OCI-LY7 (cell line): ENCODE data around the gene NOTCH2NLA. TPM values are rescaled to one million over a fixed set of nuclear protein-coding genes. Genes with fewer than 3 reads are reported as not detected.
"Not testable (repeated sequence)": the region's sequence is repeated elsewhere in the genome, so short reads cannot be mapped to it uniquely, and the experiment has no call there.

ENCODE experiments used
- BruUV-seq: library from RNA; stranded (reverse); fragments of 400-500 nt; replicated peaks from 2 replicates; lab custom pipeline; 2021; lab: Mats Ljungman, UMichigan
- CTCF ChIA-PET: fragments of 300-600 bp; sonication (Branson Sonifier 250); formaldehyde crosslinking; loops from one replicate; lab custom pipeline; 2022; ENCODE audit warnings: antibody characterized with exemption; ENCODE audit not compliant: unreplicated experiment; lab: Charles Lee
- POLR2A ChIA-PET: fragments of 300-600 bp; sonication (Branson Sonifier 250); formaldehyde crosslinking; loops from one replicate; lab custom pipeline; 2022; ENCODE audit warnings: antibody characterized with exemption; lab: Charles Lee
- DNase-seq: peaks from one replicate; pipeline ENCODE4 v3.0.0-alpha.2; 2015; ENCODE audit warnings: low spot score
- H2AFZ ChIP-seq: fragments of 200-600 bp; sonication (generic), shearing (Covaris generic); 2 replicates; pipeline ENCODE4 v1.6.1; 2014; ENCODE audit warnings: mild to moderate bottlenecking, antibody characterized with exemption, low read length, moderate library complexity
- H3K27ac ChIP-seq: fragments of 200-600 bp; sonication (generic); 2 replicates; pipeline ENCODE4 v1.5.1; 2014; ENCODE audit warnings: mixed run types, low read depth, mild to moderate bottlenecking, moderate library complexity, low read length, inconsistent platforms; ENCODE audit not compliant: poor library complexity, severe bottlenecking
- H3K36me3 ChIP-seq: fragments of 200-600 bp; sonication (generic); 2 replicates; pipeline ENCODE4 v1.6.1; 2014; ENCODE audit warnings: mild to moderate bottlenecking, antibody characterized with exemption, low read length, moderate library complexity, mixed read lengths; ENCODE audit not compliant: insufficient read depth
- H3K4me1 ChIP-seq: fragments of 200-600 bp; sonication (generic); 2 replicates; pipeline ENCODE4 v1.5.1; 2014; ENCODE audit warnings: mild to moderate bottlenecking, low read length; ENCODE audit not compliant: insufficient read depth, poor library complexity, severe bottlenecking
- H3K4me2 ChIP-seq: fragments of 200-600 bp; sonication (generic); 2 replicates; pipeline ENCODE4 v1.6.1; 2014; ENCODE audit warnings: mild to moderate bottlenecking, low read length
- H3K4me3 ChIP-seq: fragments of 200-600 bp; sonication (generic); 2 replicates; pipeline ENCODE4 v1.5.1; 2014; ENCODE audit warnings: mild to moderate bottlenecking, low read depth, low read length; ENCODE audit not compliant: poor library complexity, severe bottlenecking
- H3K79me2 ChIP-seq: fragments of 200-600 bp; sonication (generic); 2 replicates; pipeline ENCODE4 v1.6.1; 2016; ENCODE audit warnings: low read depth, mild to moderate bottlenecking, low read length, moderate library complexity, mixed read lengths; ENCODE audit not compliant: insufficient read depth
- H3K9me2 ChIP-seq: fragments of 200-600 bp; sonication (generic); 2 replicates; pipeline ENCODE4 v1.6.1; 2016; ENCODE audit warnings: mild to moderate bottlenecking, low read length, mixed read lengths; ENCODE audit not compliant: insufficient read depth
- H3K9me3 ChIP-seq: fragments of 200-600 bp; sonication (generic); 2 replicates; pipeline ENCODE4 v1.6.1; 2014; ENCODE audit warnings: mild to moderate bottlenecking, mixed run types, low read length, mixed read lengths
- H4K20me1 ChIP-seq: fragments of 200-600 bp; sonication (generic); 2 replicates; pipeline ENCODE4 v1.6.1; 2014; ENCODE audit warnings: mild to moderate bottlenecking, antibody characterized with exemption, low read length, moderate library complexity, mixed read lengths; ENCODE audit not compliant: insufficient read depth
- intact Hi-C: fragments of 100-400 bp; cut with micrococcal nuclease; formaldehyde crosslinking; loops from one replicate; pipeline ENCODE4 v1.10.0; 2022; ENCODE audit not compliant: unreplicated experiment
- total RNA-seq, 2 experiments: library from RNA; depleted of rRNA in 1 of 2; stranded (reverse); fragments of >200 nt in 1 of 2; shearing (Covaris generic) in 1 of 2; gene quantifications; 2 replicates each; pipeline ENCODE4 v1.2.3, GENCODE V29; 2014 to 2022

The NOTCH2NLA gene
- total RNA-seq, 2 experiments from 2014 or later = 19.6 to 31.1 TPM

DNA sequence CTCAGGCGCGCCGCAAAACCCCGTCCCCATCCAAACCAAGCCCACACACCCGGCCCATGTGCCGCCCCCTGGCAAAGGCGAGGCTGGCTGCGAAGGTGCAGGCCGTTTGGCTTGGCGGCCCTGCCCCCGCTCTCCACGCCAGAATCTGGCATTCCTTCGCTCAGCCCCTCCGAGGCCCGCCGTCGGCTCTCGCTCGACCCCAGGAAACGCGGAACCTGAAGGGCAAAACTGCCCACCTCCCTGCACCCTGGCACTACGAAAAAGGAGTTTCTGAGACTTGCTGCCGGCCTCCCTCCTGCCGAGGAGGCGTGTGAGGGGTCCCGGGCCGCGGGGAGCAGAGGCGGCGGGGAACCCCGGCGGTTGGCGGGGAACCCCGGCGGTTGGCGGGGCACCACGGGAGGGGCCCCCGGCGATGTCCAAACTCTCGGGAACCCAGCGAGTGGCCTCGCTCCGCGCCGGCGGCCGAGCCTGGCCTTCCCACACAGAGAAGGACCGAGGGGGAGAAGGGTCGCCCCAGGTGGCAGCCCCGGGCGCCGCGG, 608 bp downstream of the NOTCH2NLA start:
- H2AFZ ChIP-seq, intact Hi-C loops, H3K9me2 ChIP-seq, DNase-seq, H3K79me2 ChIP-seq, CTCF ChIA-PET, H3K9me3 ChIP-seq, H4K20me1 ChIP-seq, H3K27ac ChIP-seq, H3K36me3 ChIP-seq, BruUV-seq, POLR2A ChIA-PET, H3K4me1 ChIP-seq: not testable (repeated sequence)
- peak overlapping the region; percentile 69 for H3K4me2 ChIP-seq
- peak overlapping the region; percentile 71 for H3K4me3 ChIP-seq

DNA sequence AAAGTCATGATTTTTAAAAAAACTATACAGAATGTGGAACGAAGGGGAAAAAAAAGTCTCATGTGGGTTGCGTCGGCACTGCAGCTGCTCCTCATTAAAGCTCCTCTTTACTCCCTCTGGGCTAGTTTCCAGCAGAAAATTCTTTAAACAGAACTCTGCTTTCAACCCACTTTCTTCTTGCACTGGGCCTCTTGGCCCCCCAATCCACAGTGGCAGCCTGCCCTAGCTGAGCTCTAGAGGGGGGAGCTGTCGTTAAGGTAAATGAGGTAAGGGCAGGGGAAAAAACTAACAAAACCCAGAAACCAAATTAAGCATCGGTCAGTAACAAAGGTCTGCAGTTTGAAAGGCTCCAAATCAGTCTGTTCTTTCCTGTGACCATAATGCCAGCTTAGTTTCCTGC, 54.3 kb downstream of the NOTCH2NLA start:
- H3K4me1 ChIP-seq, H3K4me2 ChIP-seq, CTCF ChIA-PET, intact Hi-C loops, H2AFZ ChIP-seq, H3K9me2 ChIP-seq, POLR2A ChIA-PET, H3K4me3 ChIP-seq, H3K9me3 ChIP-seq, BruUV-seq, H3K79me2 ChIP-seq, H3K36me3 ChIP-seq, H4K20me1 ChIP-seq, H3K27ac ChIP-seq, DNase-seq: not testable (repeated sequence)

DNA sequence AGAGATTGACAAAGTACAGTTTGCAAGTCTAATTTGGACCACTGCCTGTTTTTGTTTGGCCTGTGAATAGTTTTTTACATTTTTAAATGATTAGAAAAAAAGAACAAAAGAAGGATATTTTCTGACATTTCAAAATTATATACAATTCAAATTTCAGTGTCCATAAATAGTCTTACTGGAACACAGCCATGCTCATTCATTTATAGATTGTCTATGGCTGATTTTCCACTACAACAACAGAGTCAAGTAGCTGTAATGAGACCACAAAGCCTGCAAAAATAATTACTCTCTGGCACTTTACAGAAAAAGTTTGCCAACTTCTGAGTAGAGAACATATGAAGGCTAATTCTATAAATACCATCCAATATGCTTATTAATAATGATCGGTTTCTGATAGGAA, 61.1 kb downstream of the NOTCH2NLA start:
- POLR2A ChIA-PET, H3K79me2 ChIP-seq, H4K20me1 ChIP-seq, DNase-seq, H3K4me3 ChIP-seq, BruUV-seq, H3K9me3 ChIP-seq, CTCF ChIA-PET, H3K9me2 ChIP-seq, H3K36me3 ChIP-seq, H3K4me1 ChIP-seq, H2AFZ ChIP-seq, intact Hi-C loops, H3K27ac ChIP-seq, H3K4me2 ChIP-seq: not testable (repeated sequence)

DNA sequence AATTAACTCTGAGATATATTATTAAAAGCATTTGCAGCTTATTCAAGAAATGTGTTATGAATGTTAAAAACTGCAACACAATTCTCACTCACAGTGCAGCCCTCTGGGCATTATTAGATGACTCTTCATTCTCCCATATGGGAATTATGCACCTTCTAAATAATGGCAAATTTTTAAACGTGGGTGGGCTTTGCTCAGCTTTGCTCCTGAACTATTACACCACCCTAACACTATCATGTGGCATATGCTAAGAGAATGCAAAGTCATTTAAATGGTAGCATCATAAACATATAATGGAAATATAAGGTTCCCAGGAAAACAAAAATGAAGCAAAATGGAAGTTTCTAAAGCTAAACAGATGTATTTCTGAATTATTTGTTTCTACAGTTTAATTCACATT, 61.5 kb downstream of the NOTCH2NLA start:
- H3K9me3 ChIP-seq, H4K20me1 ChIP-seq, DNase-seq, H3K36me3 ChIP-seq, H3K4me2 ChIP-seq, H2AFZ ChIP-seq, H3K79me2 ChIP-seq, intact Hi-C loops, BruUV-seq, H3K27ac ChIP-seq, H3K4me1 ChIP-seq, CTCF ChIA-PET, POLR2A ChIA-PET, H3K9me2 ChIP-seq, H3K4me3 ChIP-seq: not testable (repeated sequence)

DNA sequence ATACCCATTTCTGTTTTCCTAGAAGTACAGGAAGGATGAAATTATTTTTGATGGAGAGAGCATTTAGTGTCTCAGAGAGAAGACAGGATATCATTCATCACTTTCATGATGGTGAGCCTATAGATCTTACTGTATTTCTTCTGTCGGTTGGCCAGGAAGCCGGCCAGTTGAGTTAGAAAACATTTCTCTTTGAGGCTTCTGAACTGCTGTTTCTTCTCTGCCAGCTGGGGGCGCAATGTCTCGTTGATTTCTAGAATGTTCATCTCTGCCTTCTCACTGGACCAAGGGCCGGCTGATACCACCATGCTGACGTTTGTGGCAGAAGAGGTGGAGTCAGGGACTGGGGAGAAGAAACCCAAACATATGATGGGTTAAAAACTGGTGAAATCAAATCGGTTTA, 84.4 kb downstream of the NOTCH2NLA start, which contains the start of gene NBPF10:
Gene NBPF10, minus strand, starts transcription at position 340 of the 400 bp plus-strand sequence. Its CDS starts 35 bp downstream, at position 305.
- H3K4me1 ChIP-seq, intact Hi-C loops, H3K9me3 ChIP-seq, BruUV-seq, H3K79me2 ChIP-seq, H3K36me3 ChIP-seq, H3K9me2 ChIP-seq, H4K20me1 ChIP-seq, H3K27ac ChIP-seq, H3K4me2 ChIP-seq, CTCF ChIA-PET, POLR2A ChIA-PET, H2AFZ ChIP-seq, H3K4me3 ChIP-seq, DNase-seq: not testable (repeated sequence)

Other genes starting within 250 kb of the NOTCH2NLA start
- gene TXNIP, start 232.4 kb downstream of the NOTCH2NLA start, total RNA-seq (2014; rRNA removed; shearing (Covaris generic)) = 99.9 and 144 TPM in 2 replicates
- 50.3 and 76.8 TPM in 2 replicates for gene TXNIP, start 232.4 kb downstream of the NOTCH2NLA start, total RNA-seq (2022)
- not detected in 2 replicates for gene HJV, start 207.3 kb downstream of the NOTCH2NLA start, total RNA-seq (2014; rRNA removed; shearing (Covaris generic))
- gene HJV, start 207.3 kb downstream of the NOTCH2NLA start, total RNA-seq (2022) = not detected in 2 replicates
- gene NBPF10, start 84.2 kb downstream of the NOTCH2NLA start, total RNA-seq (2014; rRNA removed; shearing (Covaris generic)) = 1.0 and 1.2 TPM in 2 replicates
- 2.4 and 2.7 TPM in 2 replicates for gene NBPF10, start 84.2 kb downstream of the NOTCH2NLA start, total RNA-seq (2022)